ENCODE data around the gene TMED5. TPM values are rescaled to one million over a fixed set of nuclear protein-coding genes. Genes with fewer than 3 reads are reported as not detected.
A peak's percentile ranks its signal among the peaks of the same experiment; 100 is the strongest.
"Not testable (repeated sequence)": the region's sequence is repeated elsewhere in the genome, so short reads cannot be mapped to it uniquely, and the experiment has no call there.

The TMED5 gene
- total and polyA plus RNA-seq, 4 donors: 15.1 to 132 (median 56.4) TPM

GRCh38 chr1:93171549-93172034 lies 8.6 kb downstream of the TMED5 start:
- 56 to 61% methylated on average over 1 of the region's 1 CpG for WGBS, 2 donors
- Histone ChIP-seq H3K4me1 (ENCODE audit: control insufficient read depth in 5 of 5, insufficient read depth in 5 of 5, low read length in 5 of 5) (peaks cover 0 to 3% (median 1%) of the 10 kb centered on the region in 5 donors), H3K4me3 (no peak overlapping the region), H3K9me3 (ENCODE audit: control insufficient read depth in 4 of 4, insufficient read depth in 3 of 4, low read length in 3 of 4) (peaks cover 0 to 7% (median 0%) of the 10 kb centered on the region in 4 donors), H3K27me3 (ENCODE audit: control insufficient read depth in 3 of 3, insufficient read depth in 3 of 3, low read length in 2 of 3) (no peaks in the 10 kb centered on the region), H3K9ac (ENCODE audit: insufficient read depth in 1 of 2, low read length in 2 of 2) (no peak overlapping the region), H3K36me3 (ENCODE audit: control insufficient read depth in 4 of 4, insufficient read depth in 4 of 4, low read length in 4 of 4) (peaks cover 0 to 13% (median 8%) of the 10 kb centered on the region in 4 donors), H3K27ac (ENCODE audit: low read depth in 1 of 2, low read length in 1 of 2) (no peak overlapping the region)
- ATAC-seq (ENCODE audit: insufficient read depth, low FRiP score) (no peak), DNase-seq (peak in 1 of 3 donors; percentile 7)
- TF ChIP-seq, protein P1, sequence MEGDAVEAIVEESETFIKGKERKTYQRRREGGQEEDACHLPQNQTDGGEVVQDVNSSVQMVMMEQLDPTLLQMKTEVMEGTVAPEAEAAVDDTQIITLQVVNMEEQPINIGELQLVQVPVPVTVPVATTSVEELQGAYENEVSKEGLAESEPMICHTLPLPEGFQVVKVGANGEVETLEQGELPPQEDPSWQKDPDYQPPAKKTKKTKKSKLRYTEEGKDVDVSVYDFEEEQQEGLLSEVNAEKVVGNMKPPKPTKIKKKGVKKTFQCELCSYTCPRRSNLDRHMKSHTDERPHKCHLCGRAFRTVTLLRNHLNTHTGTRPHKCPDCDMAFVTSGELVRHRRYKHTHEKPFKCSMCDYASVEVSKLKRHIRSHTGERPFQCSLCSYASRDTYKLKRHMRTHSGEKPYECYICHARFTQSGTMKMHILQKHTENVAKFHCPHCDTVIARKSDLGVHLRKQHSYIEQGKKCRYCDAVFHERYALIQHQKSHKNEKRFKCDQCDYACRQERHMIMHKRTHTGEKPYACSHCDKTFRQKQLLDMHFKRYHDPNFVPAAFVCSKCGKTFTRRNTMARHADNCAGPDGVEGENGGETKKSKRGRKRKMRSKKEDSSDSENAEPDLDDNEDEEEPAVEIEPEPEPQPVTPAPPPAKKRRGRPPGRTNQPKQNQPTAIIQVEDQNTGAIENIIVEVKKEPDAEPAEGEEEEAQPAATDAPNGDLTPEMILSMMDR (IDR thresholded peaks at IDR 0.05; ENCODE audit: control extremely low read depth, extremely low read depth): no peak

GRCh38 chr1:93170141-93170678 lies 10.0 kb downstream of the TMED5 start:
- peaks cover 0 to 15% (median 5%) of the 10 kb centered on the region in 4 donors for H3K36me3 ChIP-seq (ENCODE audit: control insufficient read depth in 4 of 4, insufficient read depth in 4 of 4, low read length in 4 of 4)
- not testable (repeated sequence) for H3K27me3 ChIP-seq (ENCODE audit: control insufficient read depth in 3 of 3, insufficient read depth in 3 of 3, low read length in 2 of 3); H3K9me3 ChIP-seq (ENCODE audit: control insufficient read depth in 4 of 4, insufficient read depth in 3 of 4, low read length in 3 of 4); H3K4me1 ChIP-seq (ENCODE audit: control insufficient read depth in 5 of 5, insufficient read depth in 5 of 5, low read length in 5 of 5); H3K27ac ChIP-seq (ENCODE audit: low read depth in 1 of 2, low read length in 1 of 2); DNase-seq; H3K9ac ChIP-seq (ENCODE audit: insufficient read depth in 1 of 2, low read length in 2 of 2); ATAC-seq (ENCODE audit: insufficient read depth, low FRiP score); H3K4me3 ChIP-seq
- 97 to 98% methylated on average over 36 of the region's 36 CpGs for WGBS, 2 donors

- H3K4me3 ChIP-seq: no peak overlapping the region
- no peaks in the 10 kb centered on the region for H3K27me3 ChIP-seq (ENCODE audit: control insufficient read depth in 3 of 3, insufficient read depth in 3 of 3, low read length in 2 of 3)
- ATAC-seq (ENCODE audit: insufficient read depth, low FRiP score): no peak
- H3K9me3 ChIP-seq (ENCODE audit: control insufficient read depth in 4 of 4, insufficient read depth in 3 of 4, low read length in 3 of 4): peaks cover 0 to 7% (median 0%) of the 10 kb centered on the region in 4 donors
- H3K36me3 ChIP-seq (ENCODE audit: control insufficient read depth in 4 of 4, insufficient read depth in 4 of 4, low read length in 4 of 4): peaks cover 0 to 12% (median 2%) of the 10 kb centered on the region in 4 donors
- no peak overlapping the region for H3K9ac ChIP-seq (ENCODE audit: insufficient read depth in 1 of 2, low read length in 2 of 2)
- peaks cover 0 to 5% (median 0%) of the 10 kb centered on the region in 5 donors for H3K4me1 ChIP-seq (ENCODE audit: control insufficient read depth in 5 of 5, insufficient read depth in 5 of 5, low read length in 5 of 5)
- TF ChIP-seq, protein P1 (IDR thresholded peaks at IDR 0.05; ENCODE audit: control extremely low read depth, extremely low read depth): no peak
- no peak for DNase-seq
- no peak overlapping the region for H3K27ac ChIP-seq (ENCODE audit: low read depth in 1 of 2, low read length in 1 of 2)
These were observed 13.2 kb downstream of the TMED5 start for GRCh38 chr1:93167006-93167405.

- not testable (repeated sequence) for H3K9me3 ChIP-seq (ENCODE audit: control insufficient read depth in 4 of 4, insufficient read depth in 3 of 4, low read length in 3 of 4); H3K27me3 ChIP-seq (ENCODE audit: control insufficient read depth in 3 of 3, insufficient read depth in 3 of 3, low read length in 2 of 3); ATAC-seq (ENCODE audit: insufficient read depth, low FRiP score); DNase-seq; H3K4me3 ChIP-seq; H3K9ac ChIP-seq (ENCODE audit: insufficient read depth in 1 of 2, low read length in 2 of 2); H3K27ac ChIP-seq (ENCODE audit: low read depth in 1 of 2, low read length in 1 of 2); H3K4me1 ChIP-seq (ENCODE audit: control insufficient read depth in 5 of 5, insufficient read depth in 5 of 5, low read length in 5 of 5)
- WGBS, 2 donors: 96 to 100% methylated on average over 1 of the region's 1 CpG
- peaks cover 0 to 12% (median 2%) of the 10 kb centered on the region in 4 donors for H3K36me3 ChIP-seq (ENCODE audit: control insufficient read depth in 4 of 4, insufficient read depth in 4 of 4, low read length in 4 of 4)
These were observed 14.3 kb downstream of the TMED5 start for GRCh38 chr1:93165895-93166294.
